ENCODE measurements around the gene SERPINA4.

DNA sequence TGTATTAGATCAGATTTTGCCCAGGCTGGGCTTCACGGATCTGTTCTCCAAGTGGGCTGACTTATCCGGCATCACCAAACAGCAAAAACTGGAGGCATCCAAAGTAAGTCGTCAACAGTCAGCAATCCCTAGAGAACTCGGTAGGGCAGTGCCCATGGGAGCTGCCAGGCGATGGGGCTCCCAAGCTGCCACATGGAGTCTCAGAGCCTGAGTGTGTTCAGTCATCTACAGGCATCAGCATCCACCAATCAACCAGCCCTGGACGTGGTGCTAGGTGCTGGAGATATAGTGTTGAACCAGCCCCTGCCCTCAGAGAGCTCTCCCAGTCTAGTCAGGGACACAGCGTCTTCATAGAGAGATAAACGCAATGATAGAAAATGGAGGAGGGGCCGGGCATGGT, 6.9 kb downstream of the SERPINA4 start:
- TF ChIP-seq, protein P1, sequence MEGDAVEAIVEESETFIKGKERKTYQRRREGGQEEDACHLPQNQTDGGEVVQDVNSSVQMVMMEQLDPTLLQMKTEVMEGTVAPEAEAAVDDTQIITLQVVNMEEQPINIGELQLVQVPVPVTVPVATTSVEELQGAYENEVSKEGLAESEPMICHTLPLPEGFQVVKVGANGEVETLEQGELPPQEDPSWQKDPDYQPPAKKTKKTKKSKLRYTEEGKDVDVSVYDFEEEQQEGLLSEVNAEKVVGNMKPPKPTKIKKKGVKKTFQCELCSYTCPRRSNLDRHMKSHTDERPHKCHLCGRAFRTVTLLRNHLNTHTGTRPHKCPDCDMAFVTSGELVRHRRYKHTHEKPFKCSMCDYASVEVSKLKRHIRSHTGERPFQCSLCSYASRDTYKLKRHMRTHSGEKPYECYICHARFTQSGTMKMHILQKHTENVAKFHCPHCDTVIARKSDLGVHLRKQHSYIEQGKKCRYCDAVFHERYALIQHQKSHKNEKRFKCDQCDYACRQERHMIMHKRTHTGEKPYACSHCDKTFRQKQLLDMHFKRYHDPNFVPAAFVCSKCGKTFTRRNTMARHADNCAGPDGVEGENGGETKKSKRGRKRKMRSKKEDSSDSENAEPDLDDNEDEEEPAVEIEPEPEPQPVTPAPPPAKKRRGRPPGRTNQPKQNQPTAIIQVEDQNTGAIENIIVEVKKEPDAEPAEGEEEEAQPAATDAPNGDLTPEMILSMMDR (IDR thresholded peaks at IDR 0.05) = no peak
- TF ChIP-seq ZFX (IDR thresholded peaks at IDR 0.05; ENCODE audit: borderline replicate concordance) = no peak
